ENCODE data around the gene GLYATL2.

Gene GLYATL2

DNA sequence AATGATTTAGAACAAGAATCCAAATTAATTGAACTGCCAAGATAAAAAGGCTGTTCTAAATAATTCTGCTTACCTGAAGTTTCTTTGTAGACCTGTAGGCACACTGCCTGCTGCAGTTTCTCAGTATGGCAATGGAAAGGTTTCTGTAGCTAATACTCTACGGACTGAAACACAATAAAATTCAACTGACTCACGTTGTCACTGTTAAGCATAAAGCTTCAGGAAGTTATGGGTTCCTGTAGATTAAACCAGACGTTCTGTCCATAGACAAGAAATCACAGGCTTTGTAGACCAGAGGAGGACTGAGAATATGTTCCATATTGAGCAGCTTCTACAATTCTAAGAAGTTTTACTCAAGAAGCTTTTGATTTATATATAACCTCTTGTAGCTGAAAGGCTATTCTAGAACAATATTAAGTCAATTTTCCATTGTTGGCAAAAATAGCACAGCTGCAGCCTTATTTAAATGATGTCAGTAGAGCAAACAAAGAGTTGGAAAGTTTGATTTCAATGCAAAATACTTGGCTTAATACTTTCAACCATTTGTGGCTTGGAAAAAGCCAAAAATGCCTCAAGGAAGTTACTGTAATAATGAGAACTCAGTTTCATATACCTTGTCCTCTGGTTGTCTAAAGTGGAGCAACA, at the start of gene GLYATL2:
TSS of gene GLYATL2 (minus strand) at position 344 of the 645 bp plus-strand sequence. CDS start 5,092 bp downstream, outside the sequence.
- DNase-seq (ENCODE audit: low read depth in 2 of 2): no peak

- no peak for DNase-seq (ENCODE audit: low read depth in 2 of 2)
Measured at GRCh38 chr11:58893899-58894298, 49.4 kb upstream of the GLYATL2 start.

- DNase-seq (ENCODE audit: low read depth in 2 of 2): no peak
Measured at GRCh38 chr11:58888579-58888978, 44.1 kb upstream of the GLYATL2 start.

GRCh38 chr11:58887452-58887851, 42.9 kb upstream of the GLYATL2 start:
- DNase-seq (ENCODE audit: low read depth in 2 of 2): no peak

DNA sequence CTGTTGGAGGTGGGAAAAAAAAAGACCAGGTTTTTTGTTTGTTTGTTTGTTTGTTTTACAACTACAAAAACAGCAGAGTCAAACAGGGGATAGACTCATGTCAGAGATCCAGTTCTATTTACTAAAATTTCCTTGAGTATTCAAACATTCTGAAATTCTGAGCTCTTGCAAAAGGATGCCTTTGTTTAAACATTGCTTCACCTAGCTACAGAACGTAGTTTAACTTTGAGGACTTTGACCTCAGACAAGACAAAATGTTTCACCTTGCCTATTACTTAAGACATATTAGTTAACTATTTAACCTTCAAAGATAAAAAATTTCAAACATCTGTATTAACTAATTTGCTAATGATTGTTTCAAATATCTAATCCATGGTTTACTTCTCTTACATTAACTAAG, 36.1 kb upstream of the GLYATL2 start:
- no peak for DNase-seq (ENCODE audit: low read depth in 2 of 2)

DNA sequence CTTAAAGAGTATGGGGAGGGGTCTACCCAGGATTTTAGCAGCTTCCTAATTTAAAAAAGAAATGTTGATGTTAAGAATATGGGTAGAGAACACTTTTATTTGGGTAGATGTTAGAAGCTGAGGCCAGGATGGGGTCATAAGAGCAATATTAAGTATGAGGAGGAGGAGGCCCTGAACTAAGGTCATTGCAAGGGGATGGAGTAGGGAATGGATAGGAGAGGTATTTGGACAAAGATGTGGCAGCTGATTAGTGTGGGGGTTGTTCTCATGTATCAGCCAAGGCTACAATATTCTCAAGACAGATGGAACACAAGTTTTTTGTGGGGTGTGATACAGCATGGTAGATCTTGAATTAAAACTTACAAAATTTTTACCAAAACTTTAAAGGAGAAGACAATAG, 35.7 kb upstream of the GLYATL2 start:
- no peak for DNase-seq (ENCODE audit: low read depth in 2 of 2)

DNA sequence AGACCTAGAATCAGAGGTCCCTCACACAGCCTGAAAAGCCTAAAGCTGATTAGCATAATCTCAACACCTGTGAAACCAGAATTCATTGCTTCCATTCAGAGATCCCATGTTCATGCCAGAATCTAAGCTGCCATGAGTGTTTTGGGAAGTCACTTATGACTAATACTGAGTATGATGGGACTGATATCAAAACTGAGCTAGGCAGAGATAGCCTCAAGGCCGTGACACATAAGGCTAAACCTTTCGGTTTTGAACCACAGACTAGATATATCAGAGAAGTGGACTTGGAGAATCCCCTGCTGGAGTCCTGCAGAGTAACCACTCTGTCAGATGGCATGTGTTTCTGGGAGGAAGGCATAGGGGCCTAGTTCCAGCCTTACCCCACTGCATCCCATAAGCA, 23.1 kb upstream of the GLYATL2 start:
- DNase-seq (ENCODE audit: low read depth in 2 of 2): no peak

DNA sequence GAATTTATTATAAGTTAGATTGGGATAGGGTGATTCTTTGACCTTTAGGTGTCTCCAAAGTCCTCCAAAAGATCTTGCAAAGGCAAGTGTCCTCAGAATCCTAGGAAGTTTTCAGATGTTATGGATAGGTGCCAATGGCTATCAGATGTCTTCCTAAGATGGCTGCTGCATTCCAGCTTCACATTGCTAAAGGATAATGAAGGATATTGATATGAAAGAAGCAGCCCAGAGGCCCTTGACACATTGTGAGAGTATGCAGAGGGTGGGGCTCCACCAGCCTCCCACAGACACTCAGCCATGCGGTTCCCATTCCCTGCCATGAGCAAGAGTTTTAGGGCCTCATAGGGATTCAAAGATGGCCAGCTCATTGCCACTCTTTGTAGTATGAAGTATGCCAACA, 22.3 kb upstream of the GLYATL2 start:
- no peak for DNase-seq (ENCODE audit: low read depth in 2 of 2)

GRCh38 chr11:58864335-58864734, 19.8 kb upstream of the GLYATL2 start:
- DNase-seq (ENCODE audit: low read depth in 2 of 2): no peak

- no peak for DNase-seq (ENCODE audit: low read depth in 2 of 2)
Measured at GRCh38 chr11:58863697-58864096, 19.2 kb upstream of the GLYATL2 start.

DNA sequence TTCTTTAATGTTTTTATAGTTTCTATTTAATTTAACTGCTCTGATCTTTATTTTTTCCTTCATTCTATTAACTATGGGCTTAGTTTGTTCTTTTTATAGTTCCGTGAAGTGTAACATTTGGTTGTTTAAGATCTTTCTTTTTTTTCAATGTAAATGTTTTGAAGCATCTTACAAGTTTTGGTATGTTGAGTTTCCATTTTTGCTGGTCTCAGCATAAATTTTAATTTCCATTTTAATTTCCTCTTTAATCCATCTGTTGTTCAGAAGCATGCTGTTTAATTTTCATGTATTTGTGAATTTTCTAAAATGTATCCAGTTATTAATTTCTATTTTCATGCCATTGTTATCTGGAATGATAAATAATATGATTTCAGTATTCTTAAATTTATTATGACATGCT, 17.0 kb upstream of the GLYATL2 start:
- DNase-seq (ENCODE audit: low read depth in 2 of 2): no peak

DNA sequence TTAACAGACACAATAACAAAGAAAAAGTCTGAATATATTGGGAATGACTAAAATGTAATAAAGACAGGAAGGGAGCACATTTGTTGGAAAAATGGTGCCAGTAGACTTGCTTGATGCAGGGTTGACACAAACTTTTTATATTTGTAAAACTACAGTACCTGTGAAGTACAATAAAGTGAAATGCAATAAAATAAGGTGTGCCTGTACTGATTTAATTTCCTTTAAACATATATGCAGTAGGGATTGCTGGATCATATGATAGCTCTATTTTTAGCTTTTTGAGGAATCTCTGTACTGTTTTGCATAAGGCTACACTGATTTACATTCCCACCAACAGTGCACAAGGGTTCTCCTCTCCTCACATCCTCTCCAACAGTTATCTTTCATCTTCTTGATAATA, 12.3 kb upstream of the GLYATL2 start:
- DNase-seq (ENCODE audit: low read depth in 2 of 2): no peak

DNA sequence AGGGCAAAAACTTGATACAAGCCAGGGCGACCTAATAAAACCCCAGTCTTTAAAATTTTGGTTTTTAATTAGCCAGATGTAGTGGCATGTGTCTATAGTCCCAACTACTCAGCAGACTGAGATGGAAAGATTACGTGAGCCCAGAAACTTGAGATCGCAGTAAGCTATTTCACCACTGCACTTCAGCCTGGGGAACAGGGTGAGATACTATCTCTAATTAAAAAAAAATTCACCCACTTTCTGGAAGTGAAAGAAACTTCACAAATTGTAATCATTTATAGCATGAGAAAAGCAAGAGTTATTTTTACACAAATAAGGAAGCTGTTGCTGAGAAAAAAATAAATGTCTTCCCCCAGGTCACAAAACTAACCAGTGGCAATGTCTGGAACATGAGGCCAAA, 882 bp upstream of the GLYATL2 start:
- DNase-seq (ENCODE audit: low read depth in 2 of 2): no peak

GRCh38 chr11:58837707-58838388, 6.7 kb downstream of the GLYATL2 start:
- DNase-seq (ENCODE audit: low read depth in 2 of 2): no peak

- no peak for DNase-seq (ENCODE audit: low read depth in 2 of 2)
Measured at GRCh38 chr11:58832056-58832645, 12.4 kb downstream of the GLYATL2 start.

DNA sequence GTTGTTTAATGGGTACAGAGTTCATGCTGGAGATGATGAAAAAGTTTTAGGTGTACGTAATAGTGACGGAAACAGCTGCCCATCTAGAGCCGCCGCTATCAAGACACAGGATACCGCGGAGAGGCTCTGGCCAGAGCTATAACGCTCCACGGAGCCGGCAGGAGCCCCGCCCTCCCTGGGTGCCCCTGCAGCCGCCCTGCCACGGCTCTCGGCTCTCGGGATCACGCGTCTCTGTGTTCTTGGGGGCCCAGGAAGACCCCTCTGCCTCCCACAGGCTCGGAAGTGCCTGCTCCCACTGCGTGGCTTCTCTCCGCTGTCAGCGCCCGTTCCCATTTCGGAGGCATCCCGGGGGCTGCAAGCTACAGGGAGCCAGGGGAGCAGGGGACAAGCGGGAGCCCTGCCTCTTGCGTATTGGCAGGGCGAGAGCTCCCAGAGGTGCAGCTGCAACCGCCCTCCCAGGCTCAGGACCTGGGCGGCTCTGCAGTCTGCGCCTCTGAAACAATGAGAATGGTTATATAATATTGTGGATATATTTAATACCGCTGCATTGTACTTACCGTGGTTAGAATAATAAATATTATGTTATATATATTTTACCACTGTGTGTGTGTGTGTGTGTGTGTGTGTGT, 13.7 kb downstream of the GLYATL2 start:
- DNase-seq (ENCODE audit: low read depth in 2 of 2): no peak

- no peak for DNase-seq (ENCODE audit: low read depth in 2 of 2)
Measured at GRCh38 chr11:58829786-58830185, 14.7 kb downstream of the GLYATL2 start.

DNA sequence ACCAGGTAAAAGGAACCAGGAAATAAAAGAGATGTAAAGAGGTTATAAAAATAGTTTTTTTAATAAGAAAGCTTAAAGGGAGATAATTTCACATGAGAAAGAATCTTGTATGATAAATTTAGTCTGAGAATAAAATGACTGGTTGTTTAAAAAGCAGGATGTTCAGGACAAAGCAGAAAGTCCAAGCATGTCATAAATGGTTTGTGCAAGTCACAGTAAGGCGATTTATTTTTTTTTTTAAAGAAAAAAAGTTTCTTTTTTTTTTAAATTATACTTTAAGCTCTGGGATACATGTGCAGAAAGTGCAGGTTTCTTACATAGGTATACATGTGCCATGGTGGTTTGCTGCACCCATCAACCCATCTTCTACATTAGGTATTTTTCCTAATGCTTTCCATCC, 30.8 kb downstream of the GLYATL2 start:
- DNase-seq (ENCODE audit: low read depth in 2 of 2): no peak

DNA sequence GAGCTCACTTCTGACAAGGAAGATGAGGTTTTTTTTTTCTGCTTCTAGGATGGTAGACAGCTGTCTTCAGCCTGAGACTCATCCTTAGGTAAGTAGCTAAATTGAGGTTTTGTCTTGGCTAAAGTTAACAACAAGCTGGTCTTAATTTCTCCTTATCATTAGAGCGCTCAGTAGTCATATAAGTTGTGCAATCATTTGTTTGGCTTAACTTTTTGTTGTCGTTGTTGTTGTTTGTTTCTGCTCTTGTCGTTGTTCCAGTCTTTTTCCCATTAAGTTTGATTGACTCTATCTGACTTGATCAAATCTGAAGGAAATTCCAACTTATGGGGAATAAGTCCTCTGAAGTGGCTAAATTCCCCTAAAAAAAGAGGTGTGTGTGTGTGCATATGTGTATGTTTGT, 33.0 kb downstream of the GLYATL2 start:
- DNase-seq (ENCODE audit: low read depth in 2 of 2): no peak

- no peak for DNase-seq (ENCODE audit: low read depth in 2 of 2)
Measured at GRCh38 chr11:58807343-58807742, 37.2 kb downstream of the GLYATL2 start.

DNA sequence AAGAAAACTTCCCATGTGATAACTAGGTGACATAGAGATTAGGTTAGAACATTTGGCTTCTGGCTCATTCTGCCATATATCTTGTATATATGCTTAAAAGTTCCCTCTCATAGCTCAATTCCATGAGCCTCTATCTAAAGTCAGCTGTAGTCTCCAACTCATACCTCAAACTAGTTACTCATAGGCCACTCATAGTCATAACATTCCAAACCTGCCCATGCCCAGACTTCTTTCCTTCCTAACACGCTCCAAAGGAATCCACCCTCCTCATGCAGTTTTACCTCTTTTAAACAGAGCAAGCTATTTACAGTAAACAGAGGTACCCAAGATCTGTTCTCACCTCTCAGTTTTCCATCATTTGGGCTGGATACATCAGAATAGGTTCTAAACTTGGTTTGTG, 39.4 kb downstream of the GLYATL2 start:
- no peak for DNase-seq (ENCODE audit: low read depth in 2 of 2)

GRCh38 chr11:58801974-58802545, 42.4 kb downstream of the GLYATL2 start:
- DNase-seq (ENCODE audit: low read depth in 2 of 2): no peak

- no peak for DNase-seq (ENCODE audit: low read depth in 2 of 2)
Measured at GRCh38 chr11:58801302-58801701, 43.2 kb downstream of the GLYATL2 start.

Data from stimulated activated CD4-positive, alpha-beta T cell treated with anti-CD3 and anti-CD28 coated beads, Interleukin-1b, Interleukin-23, amount 100 ng/mL, for 4 hours (primary cell).